Stomach (tissue), 9 donors: ENCODE data around the gene VAMP2. TPM values are rescaled to one million over a fixed set of nuclear protein-coding genes. Genes with fewer than 3 reads are reported as not detected.

ENCODE experiments used
- DNase-seq, 2 donors: peaks; one replicate each; pipeline versions ENCODE4 v3.0.0 to v3.0.0-alpha.2; 2013 to 2019
- H3K27ac ChIP-seq, 5 donors: fragments of 200-600 bp in 4 of 5; sonication (generic) in 4 of 5; one replicate each; pipeline ENCODE4 v1.5.1; 2013 to 2019; ENCODE audit warnings: mild to moderate bottlenecking in 1 of 5, moderate library complexity in 1 of 5
- H3K27me3 ChIP-seq, 3 donors: fragments of 200-600 bp; sonication (generic); one replicate each; pipeline ENCODE4 v1.5.1; 2017 to 2019; ENCODE audit warnings: mixed run types in 1 of 3
- H3K36me3 ChIP-seq, 4 donors: fragments of 200-600 bp; sonication (generic); 1 replicate in 3 of 4; 2 replicates in 1 of 4; pipeline ENCODE4 v1.5.1; 2016 to 2019
- H3K4me1 ChIP-seq, 4 donors: fragments of 200-600 bp; sonication (generic); one replicate each; pipeline ENCODE4 v1.5.1; 2016 to 2019
- H3K4me3 ChIP-seq, 4 donors: fragments of 200-600 bp; sonication (generic) in 3 of 4; one replicate each; pipeline ENCODE4 v1.5.1; 2016 to 2019; ENCODE audit warnings: mild to moderate bottlenecking in 1 of 4
- H3K9me3 ChIP-seq, 4 donors: fragments of 200-600 bp; sonication (generic); one replicate each; pipeline ENCODE4 v1.5.1; 2016 to 2019
- EP300 ChIP-seq: sonication (generic); formaldehyde crosslinking; IDR thresholded peaks from one replicate; pipeline ENCODE4 v1.6.1; 2017; ENCODE audit warnings: antibody characterized with exemption
- POLR2A ChIP-seq, 4 donors: fragments of 450-650 bp; IDR thresholded peaks; one replicate each; pipeline ENCODE4 v1.6.1; 2016; ENCODE audit warnings: antibody characterized with exemption in 4 of 4, control low read depth in 2 of 4, mild to moderate bottlenecking in 1 of 4, moderate library complexity in 1 of 4
- POLR2AphosphoS5 ChIP-seq, 3 donors: sonication (generic); formaldehyde crosslinking; IDR thresholded peaks; one replicate each; pipeline ENCODE4 v1.6.1; 2016; ENCODE audit warnings: antibody characterized with exemption in 3 of 3
- WGBS, 5 donors: extraction: QIAGEN DNeasy Blood & Tissue Kit in 3 of 5; methylation state at CpG; one replicate each; pipeline versions ENCODE4 v1.1.5 to v1.1.7; 2013 to 2018; 5-methylcytosine and 5-hydroxymethylcytosine counted together
- intact Hi-C: fragments of 100-400 bp; cut with DNase I; formaldehyde crosslinking; loops from one replicate; pipeline ENCODE4 v1.15.1; 2023; ENCODE audit warnings: low total_unique reads
- polyA plus RNA-seq, 3 donors: library from polyadenylated mRNA; stranded (reverse); fragments of 200-250 nt; gene quantifications; one replicate each; pipeline ENCODE4 v1.2.3, GENCODE V29; 2013
- total RNA-seq, 5 donors: library from RNA; depleted of rRNA; stranded (reverse); fragments of >200 nt; gene quantifications; one replicate each; pipeline versions ENCODE4 v1.1.0 to v1.2.3, GENCODE V29; 2014 to 2016
- TF ChIP-seq, protein P1 (sequence below), 7 experiments: fragments of 450-650 bp in 4 of 7; fragments of 200-600 bp in 3 of 7; sonication (generic) in 3 of 7; IDR thresholded peaks; one replicate each; pipeline ENCODE4 v1.5.1; 2016 to 2019; ENCODE audit warnings: antibody characterized with exemption in 7 of 7, control low read depth in 2 of 7, mild to moderate bottlenecking in 1 of 7
- donor health status: healthy with polysubstance abuse.
- donor health status: Bipolar disorder and iron deficiency.
- donor health status: healthy.

VAMP2 gene
- total and polyA plus RNA-seq, 8 donors = 6.7 to 104 (median 37.8) TPM

DNA sequence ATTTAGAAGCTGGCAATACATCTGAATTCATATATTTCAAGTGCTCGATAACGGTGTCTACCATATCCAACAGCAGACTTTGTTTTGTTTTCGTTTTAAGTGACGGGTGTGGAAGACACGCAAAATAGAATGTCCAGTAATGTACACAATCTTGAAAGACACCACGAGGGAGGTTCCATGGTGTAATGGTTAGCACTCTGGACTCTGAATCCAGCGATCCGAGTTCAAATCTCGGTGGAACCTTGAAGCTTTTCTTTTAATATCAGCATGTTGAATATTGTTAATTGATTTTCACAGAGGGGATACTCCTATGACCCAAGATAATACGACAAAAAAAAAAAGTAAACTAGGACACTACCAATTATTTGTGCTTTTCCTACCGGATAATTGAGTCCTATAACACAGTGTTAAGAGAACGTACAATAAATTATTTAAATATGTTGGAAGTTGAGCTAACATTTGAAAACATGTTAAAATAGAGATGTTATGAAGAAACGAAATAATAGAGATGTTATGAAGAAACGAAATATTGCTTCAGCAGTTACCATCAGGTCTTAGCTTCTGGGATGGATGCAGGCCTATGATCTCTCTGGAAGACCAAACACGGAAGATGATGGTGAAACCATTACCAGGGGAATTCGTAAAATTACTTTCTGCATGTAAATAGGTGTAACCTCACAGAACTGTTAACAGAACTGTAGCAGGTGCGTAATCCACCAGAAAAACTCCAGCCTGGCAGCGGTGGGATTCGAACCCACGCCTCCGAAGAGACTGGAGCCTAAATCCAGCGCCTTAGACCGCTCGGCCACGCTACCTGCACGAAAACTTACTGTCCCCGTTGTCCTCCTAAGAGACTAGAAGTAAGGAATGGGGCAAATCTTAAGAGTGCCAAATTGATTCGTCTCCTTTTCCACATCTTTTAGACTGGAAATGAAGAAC, 42.9 kb downstream of the VAMP2 start:
- 1% methylated on average over 28 of the region's 28 CpGs for WGBS, 5 donors
- peak; percentile 79 to 95 for DNase-seq
- Histone ChIP-seq H3K36me3 (no peaks in the 10 kb centered on the region), H3K4me3 (peak overlapping the region; percentile 43 to 70 (median 53)), H3K9me3 (no peaks in the 10 kb centered on the region), H3K27ac (peak overlapping the region in 4 of 5 donors; percentile 66 to 85 (median 70)), H3K27me3 (peaks cover 0 to 86% (median 73%) of the 10 kb centered on the region in 3 donors), H3K4me1 (peaks cover 65 to 79% (median 76%) of the 10 kb centered on the region in 4 donors)
- TF ChIP-seq POLR2AphosphoS5 (IDR thresholded peaks at IDR 0.05) (peak in 2 of 3 donors; percentile 55 to 60), EP300 (no peak)
- intact Hi-C loops = no loop called here

DNA sequence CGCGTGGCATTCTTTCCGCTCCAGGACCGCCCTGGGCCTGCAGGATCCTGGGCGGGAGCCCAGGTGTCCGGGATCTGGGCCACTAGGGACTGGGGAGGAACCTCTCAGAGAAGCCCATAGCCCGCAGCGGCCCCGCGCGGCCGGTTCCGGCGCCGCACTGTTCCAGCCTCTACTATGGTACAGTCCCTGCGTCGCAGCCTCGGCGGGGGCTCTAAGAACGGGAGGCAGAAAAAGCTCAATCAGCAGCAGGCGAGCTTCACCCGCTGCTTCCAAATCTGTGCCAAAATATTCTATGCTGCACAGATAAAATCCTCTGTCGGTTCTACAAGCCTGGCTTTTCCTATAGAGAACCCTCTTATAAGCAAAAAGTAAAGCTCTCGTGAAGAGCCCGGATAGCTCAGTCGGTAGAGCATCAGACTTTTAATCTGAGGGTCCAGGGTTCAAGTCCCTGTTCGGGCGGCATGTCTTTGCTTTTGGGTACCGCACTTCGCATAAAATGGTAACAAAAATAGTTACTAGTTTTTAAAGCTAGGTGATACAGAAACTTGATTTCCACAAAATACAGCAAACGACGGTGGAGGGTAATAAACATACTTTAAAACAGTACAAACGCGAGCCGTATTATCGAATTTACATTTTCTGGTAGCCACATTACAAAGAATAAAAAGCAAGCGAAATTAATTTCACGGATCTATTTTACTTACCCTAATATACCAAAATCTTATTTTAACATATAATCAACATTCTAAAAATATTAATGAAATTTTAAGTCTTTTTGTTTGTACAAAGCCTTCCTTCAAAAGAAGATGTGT, 43.8 kb downstream of the VAMP2 start:
- Histone ChIP-seq H3K27ac (peak overlapping the region; percentile 56 to 85 (median 66)), H3K4me3 (peak overlapping the region; percentile 43 to 55 (median 53)), H3K4me1 (peaks cover 56 to 70% (median 67%) of the 10 kb centered on the region in 4 donors), H3K27me3 (peaks cover 0 to 86% (median 73%) of the 10 kb centered on the region in 3 donors), H3K36me3 (no peaks in the 10 kb centered on the region), H3K9me3 (no peaks in the 10 kb centered on the region)
- intact Hi-C loops = no loop called here
- DNase-seq = peak; percentile 93
- 0 to 1% (median 1%) methylated on average over 24 to 38 of the region's 38 CpGs for WGBS, 5 donors
- no peak for TF ChIP-seq EP300
- no peak for TF ChIP-seq POLR2AphosphoS5 (IDR thresholded peaks at IDR 0.05)
- TF ChIP-seq, protein P1, sequence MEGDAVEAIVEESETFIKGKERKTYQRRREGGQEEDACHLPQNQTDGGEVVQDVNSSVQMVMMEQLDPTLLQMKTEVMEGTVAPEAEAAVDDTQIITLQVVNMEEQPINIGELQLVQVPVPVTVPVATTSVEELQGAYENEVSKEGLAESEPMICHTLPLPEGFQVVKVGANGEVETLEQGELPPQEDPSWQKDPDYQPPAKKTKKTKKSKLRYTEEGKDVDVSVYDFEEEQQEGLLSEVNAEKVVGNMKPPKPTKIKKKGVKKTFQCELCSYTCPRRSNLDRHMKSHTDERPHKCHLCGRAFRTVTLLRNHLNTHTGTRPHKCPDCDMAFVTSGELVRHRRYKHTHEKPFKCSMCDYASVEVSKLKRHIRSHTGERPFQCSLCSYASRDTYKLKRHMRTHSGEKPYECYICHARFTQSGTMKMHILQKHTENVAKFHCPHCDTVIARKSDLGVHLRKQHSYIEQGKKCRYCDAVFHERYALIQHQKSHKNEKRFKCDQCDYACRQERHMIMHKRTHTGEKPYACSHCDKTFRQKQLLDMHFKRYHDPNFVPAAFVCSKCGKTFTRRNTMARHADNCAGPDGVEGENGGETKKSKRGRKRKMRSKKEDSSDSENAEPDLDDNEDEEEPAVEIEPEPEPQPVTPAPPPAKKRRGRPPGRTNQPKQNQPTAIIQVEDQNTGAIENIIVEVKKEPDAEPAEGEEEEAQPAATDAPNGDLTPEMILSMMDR (IDR thresholded peaks at IDR 0.05) = peak in 5 of 7 experiments; percentile 60 to 90 (median 84)

DNA sequence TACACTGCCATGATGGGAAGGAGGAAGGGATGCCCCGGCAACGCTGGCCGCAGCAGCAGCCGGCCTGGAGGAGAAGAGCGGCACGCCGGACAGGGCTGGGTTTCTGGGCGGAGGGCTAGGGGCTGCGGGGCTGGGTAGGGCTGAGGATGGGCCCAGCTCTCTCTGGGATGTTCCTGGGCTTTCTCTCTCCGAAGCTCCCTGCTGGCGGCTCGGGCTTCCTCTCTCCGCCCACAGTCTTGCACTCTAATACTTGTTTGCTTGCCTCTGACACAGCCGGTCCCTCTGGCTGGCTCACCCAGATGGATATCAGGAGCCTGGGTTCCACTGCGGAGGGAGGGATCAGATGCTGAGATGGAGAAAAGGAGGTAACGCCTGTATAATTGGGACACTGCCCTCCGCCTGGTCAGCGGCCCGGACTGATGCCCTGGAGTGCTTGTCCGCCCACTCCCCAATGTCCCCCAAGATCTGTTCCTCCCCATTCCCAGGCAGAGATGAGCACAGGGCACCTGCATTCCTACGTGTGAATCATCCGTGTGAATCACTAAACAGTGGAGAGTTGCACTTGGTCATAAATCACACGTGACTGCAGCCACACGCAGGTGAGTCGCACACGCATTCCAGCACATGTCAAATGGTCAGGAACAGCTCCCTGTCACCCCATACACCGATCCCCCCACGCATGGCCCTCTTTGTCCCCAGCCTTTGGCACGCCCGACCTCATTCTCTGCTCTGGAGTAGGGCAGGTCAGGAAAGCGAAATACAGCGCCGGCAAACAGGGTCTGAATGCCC, 44.6 kb downstream of the VAMP2 start, which contains the start of gene ALOXE3:
ALOXE3 (minus strand) TSS at position 535 of the 789 bp plus-strand sequence; CDS start at position 11, 524 bp downstream.
- no peaks in the 10 kb centered on the region for H3K36me3 ChIP-seq
- WGBS, 5 donors = 0 to 2% (median 0%) methylated on average over 25 to 33 of the region's 33 CpGs
- no peaks in the 10 kb centered on the region for H3K9me3 ChIP-seq
- DNase-seq = peak; percentile 58 to 59
- H3K27ac ChIP-seq = peak within 1 kb of the TSS; percentile 56 to 85 (median 66)
- no peak for TF ChIP-seq POLR2AphosphoS5 (IDR thresholded peaks at IDR 0.05)
- TF ChIP-seq EP300 = no peak
- TF ChIP-seq POLR2A (IDR thresholded peaks at IDR 0.05) = no peak
- TF ChIP-seq, protein P1 (IDR thresholded peaks at IDR 0.05) = no peak
- H3K4me3 ChIP-seq = peak within 1 kb of the TSS; percentile 43 to 55 (median 53)
- H3K27me3 ChIP-seq = peaks cover 0 to 86% (median 73%) of the 10 kb centered on the region in 3 donors
- intact Hi-C loops = no loop called here
- H3K4me1 ChIP-seq = peaks cover 48 to 62% (median 59%) of the 10 kb centered on the region in 4 donors

DNA sequence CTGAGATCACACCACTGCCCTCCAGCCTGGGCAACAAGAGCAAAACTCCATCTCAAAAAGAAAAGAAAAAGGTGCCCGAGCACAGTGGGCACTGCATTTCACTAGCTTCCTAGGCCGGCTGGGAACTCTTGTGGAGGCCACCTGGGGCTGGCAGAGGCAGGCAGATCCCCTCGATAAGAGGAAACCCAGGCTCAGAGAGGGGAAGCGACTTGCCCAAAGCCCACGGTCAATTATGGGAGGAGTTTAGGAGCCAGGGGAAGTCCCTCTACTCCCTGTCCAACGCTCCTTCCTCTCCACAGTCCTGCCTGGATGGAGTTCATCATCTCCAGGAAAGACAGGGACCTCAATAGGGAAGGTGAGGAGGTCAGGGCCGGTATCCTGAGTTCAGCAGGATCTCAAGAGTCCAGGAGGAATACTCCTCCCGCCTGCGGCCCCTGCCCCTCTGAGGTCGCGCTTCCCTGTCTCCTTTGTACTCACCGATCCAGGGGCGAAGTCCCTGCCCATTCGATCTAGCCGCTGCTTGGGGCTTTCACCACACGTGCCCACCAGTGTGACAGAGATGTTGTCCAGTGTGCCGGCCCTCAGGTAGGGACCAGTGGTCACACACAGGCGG, 45.3 kb downstream of the VAMP2 start:
- Histone ChIP-seq H3K9me3 (no peaks in the 10 kb centered on the region), H3K27me3 (peaks cover 0 to 86% (median 71%) of the 10 kb centered on the region in 3 donors), H3K4me3 (peak overlapping the region; percentile 43 to 55 (median 53)), H3K4me1 (peaks cover 41 to 55% (median 52%) of the 10 kb centered on the region in 4 donors), H3K27ac (peak overlapping the region in 2 of 5 donors; percentile 74 to 85), H3K36me3 (no peaks in the 10 kb centered on the region)
- intact Hi-C loops = no loop called here
- TF ChIP-seq EP300 (no peak), POLR2A (IDR thresholded peaks at IDR 0.05) (no peak), POLR2AphosphoS5 (IDR thresholded peaks at IDR 0.05) (no peak)
- TF ChIP-seq, protein P1 (IDR thresholded peaks at IDR 0.05) = no peak
- 5 to 9% (median 7%) methylated on average over 18 of the region's 18 CpGs for WGBS, 5 donors
- DNase-seq = peak in 1 of 2 donors; percentile 27
